Upper lobe of left lung (tissue), 4 donors: ENCODE results near the gene KCNQ4.

Experiments
- EP300 ChIP-seq, 4 donors: sonication (generic); formaldehyde crosslinking; IDR thresholded peaks; one replicate each; pipeline ENCODE4 v1.5.1; 2017; ENCODE audit warnings: antibody characterized with exemption in 4 of 4, control low read depth in 2 of 4
- POLR2A ChIP-seq, 4 donors: fragments of 450-650 bp; IDR thresholded peaks; one replicate each; pipeline ENCODE4 v1.5.1; 2016 to 2017; ENCODE audit warnings: antibody characterized with exemption in 4 of 4, mild to moderate bottlenecking in 2 of 4
- POLR2AphosphoS5 ChIP-seq, 2 donors: sonication (generic); formaldehyde crosslinking; IDR thresholded peaks; one replicate each; pipeline ENCODE4 v1.5.1; 2017; ENCODE audit warnings: antibody characterized with exemption in 2 of 2
- TF ChIP-seq, protein P1 (sequence below), 6 experiments: fragments of 450-650 bp in 4 of 6; fragments of 200-600 bp in 2 of 6; sonication (generic) in 2 of 6; IDR thresholded peaks; one replicate each; pipeline ENCODE4 v1.5.1; 2016 to 2019; ENCODE audit warnings: antibody characterized with exemption in 6 of 6

GRCh38 chr1:40860706-40861223, 77.2 kb downstream of the KCNQ4 start:
- TF ChIP-seq, protein P1, sequence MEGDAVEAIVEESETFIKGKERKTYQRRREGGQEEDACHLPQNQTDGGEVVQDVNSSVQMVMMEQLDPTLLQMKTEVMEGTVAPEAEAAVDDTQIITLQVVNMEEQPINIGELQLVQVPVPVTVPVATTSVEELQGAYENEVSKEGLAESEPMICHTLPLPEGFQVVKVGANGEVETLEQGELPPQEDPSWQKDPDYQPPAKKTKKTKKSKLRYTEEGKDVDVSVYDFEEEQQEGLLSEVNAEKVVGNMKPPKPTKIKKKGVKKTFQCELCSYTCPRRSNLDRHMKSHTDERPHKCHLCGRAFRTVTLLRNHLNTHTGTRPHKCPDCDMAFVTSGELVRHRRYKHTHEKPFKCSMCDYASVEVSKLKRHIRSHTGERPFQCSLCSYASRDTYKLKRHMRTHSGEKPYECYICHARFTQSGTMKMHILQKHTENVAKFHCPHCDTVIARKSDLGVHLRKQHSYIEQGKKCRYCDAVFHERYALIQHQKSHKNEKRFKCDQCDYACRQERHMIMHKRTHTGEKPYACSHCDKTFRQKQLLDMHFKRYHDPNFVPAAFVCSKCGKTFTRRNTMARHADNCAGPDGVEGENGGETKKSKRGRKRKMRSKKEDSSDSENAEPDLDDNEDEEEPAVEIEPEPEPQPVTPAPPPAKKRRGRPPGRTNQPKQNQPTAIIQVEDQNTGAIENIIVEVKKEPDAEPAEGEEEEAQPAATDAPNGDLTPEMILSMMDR (IDR thresholded peaks at IDR 0.05), result no peak
- TF ChIP-seq EP300 (IDR thresholded peaks at IDR 0.05) (no peak), POLR2A (IDR thresholded peaks at IDR 0.05) (no peak), POLR2AphosphoS5 (IDR thresholded peaks at IDR 0.05) (no peak)
